Measurements from ENCODE around the gene KLHL22. TPM values are rescaled to one million over a fixed set of nuclear protein-coding genes. Genes with fewer than 3 reads are reported as not detected.

The KLHL22 gene
- polyA plus RNA-seq, 5 donors: 30.0 to 36.0 (median 33.9) TPM

Other genes starting within 250 kb of the KLHL22 start
- 10 to 100 TPM in 1 of 5 donors, 1 to 10 TPM in 4; 4.2 to 11.9 (median 4.9) TPM for gene RTN4R, start 227.5 kb downstream of the KLHL22 start, polyA plus RNA-seq (ENCODE audit: insufficient read depth in 1 of 5, insufficient read length in 5 of 5, low replicate concordance in 1 of 5)
- gene DGCR6L, start 175.7 kb downstream of the KLHL22 start, polyA plus RNA-seq (ENCODE audit: insufficient read depth in 1 of 5, insufficient read length in 5 of 5, low replicate concordance in 1 of 5): 10 to 100 TPM; 40.9 to 69.8 (median 50.9) TPM
- gene ZNF74, start 101.6 kb downstream of the KLHL22 start, polyA plus RNA-seq (ENCODE audit: insufficient read depth in 1 of 5, insufficient read length in 5 of 5, low replicate concordance in 1 of 5): 10 to 100 TPM; 16.2 to 22.5 (median 21.0) TPM
- 10 to 100 TPM; 15.1 to 39.6 (median 23.5) TPM for gene SCARF2, start 58.0 kb downstream of the KLHL22 start, polyA plus RNA-seq (ENCODE audit: insufficient read depth in 1 of 5, insufficient read length in 5 of 5, low replicate concordance in 1 of 5)
- gene MED15, start 11.8 kb upstream of the KLHL22 start, polyA plus RNA-seq (ENCODE audit: insufficient read depth in 1 of 5, insufficient read length in 5 of 5, low replicate concordance in 1 of 5): 10 to 100 TPM; 38.1 to 62.5 (median 50.7) TPM